ENCODE measurements around the gene P2RX2.

DNA sequence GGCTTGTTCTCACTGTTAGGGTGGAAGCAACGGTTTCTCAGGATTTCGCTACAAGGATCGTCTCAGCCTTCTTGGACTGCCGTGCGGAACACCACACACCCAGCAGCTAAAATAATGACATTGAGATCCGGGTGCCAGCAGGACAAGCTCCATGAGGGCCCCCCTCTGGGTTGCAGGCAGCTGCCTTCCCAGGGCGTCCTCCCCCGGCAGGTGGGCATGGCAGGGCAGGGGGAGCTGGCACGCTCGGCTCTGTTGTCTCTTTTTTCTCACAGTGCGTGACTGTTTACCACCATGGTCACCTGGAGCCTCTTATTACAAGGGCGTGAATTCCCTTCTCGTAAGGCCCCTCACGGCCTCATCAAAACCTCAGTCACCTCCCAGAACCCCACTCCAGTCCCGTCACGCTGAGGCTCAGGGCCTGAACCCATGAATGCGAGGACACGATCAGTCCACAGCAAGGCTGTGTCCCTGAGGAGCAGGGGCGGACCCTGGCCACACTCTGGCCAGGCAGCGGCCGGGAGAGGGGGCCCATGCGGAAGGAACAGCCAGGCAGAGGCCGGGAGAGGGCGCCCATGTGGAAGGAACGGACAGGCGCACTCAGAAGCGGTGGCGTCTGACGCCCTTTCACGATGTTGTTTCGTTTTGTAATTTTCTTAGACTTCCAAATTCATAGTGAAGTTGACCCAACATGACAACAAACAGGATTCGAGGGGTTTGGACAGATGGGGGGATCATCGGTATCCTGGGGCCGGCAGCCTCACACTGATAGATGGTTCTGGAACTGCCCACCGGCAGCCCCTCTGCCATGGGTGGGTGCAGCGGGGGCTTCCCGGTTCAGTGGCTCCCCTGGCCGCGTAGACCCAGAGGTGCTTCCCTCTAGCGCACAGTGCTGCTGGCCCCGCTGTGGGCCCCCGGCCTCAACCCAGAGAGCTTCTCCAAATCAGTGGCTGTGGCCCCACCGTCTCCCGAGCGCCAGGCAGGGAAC lies 18.2 kb upstream of the P2RX2 start:
- TF ChIP-seq, protein P1, sequence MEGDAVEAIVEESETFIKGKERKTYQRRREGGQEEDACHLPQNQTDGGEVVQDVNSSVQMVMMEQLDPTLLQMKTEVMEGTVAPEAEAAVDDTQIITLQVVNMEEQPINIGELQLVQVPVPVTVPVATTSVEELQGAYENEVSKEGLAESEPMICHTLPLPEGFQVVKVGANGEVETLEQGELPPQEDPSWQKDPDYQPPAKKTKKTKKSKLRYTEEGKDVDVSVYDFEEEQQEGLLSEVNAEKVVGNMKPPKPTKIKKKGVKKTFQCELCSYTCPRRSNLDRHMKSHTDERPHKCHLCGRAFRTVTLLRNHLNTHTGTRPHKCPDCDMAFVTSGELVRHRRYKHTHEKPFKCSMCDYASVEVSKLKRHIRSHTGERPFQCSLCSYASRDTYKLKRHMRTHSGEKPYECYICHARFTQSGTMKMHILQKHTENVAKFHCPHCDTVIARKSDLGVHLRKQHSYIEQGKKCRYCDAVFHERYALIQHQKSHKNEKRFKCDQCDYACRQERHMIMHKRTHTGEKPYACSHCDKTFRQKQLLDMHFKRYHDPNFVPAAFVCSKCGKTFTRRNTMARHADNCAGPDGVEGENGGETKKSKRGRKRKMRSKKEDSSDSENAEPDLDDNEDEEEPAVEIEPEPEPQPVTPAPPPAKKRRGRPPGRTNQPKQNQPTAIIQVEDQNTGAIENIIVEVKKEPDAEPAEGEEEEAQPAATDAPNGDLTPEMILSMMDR (IDR thresholded peaks at IDR 0.05; ENCODE audit: low read depth, low read length, poor library complexity, severe bottlenecking), result peak; percentile 87
- no peak for TF ChIP-seq EZH2phosphoT487 (IDR thresholded peaks at IDR 0.05; ENCODE audit: borderline replicate concordance, low read length)
